CD4-positive, CD25-positive, alpha-beta regulatory T cell (primary cell): ENCODE data around the gene EOLA1. TPM values are rescaled to one million over a fixed set of nuclear protein-coding genes. Genes with fewer than 3 reads are reported as not detected.
A peak's percentile ranks its signal among the peaks of the same experiment; 100 is the strongest.
"Not testable (repeated sequence)": the region's sequence is repeated elsewhere in the genome, so short reads cannot be mapped to it uniquely, and the experiment has no call there.

Source experiments
- ATAC-seq, 2 donors: fragments of 150-1000 bp; cut with Tn5 transposase; one replicate each; pipeline ENCODE4 v1.10.0; 2021; ENCODE audit warnings: low read depth in 2 of 2, moderate number of reproducible peaks in 2 of 2, moderate library complexity in 1 of 2
- DNase-seq, 3 donors: peaks; one replicate each; pipeline versions ENCODE4 v3.0.0 to v3.0.0-alpha.2; 2012 to 2022; ENCODE audit warnings: mixed read lengths in 1 of 3
- H3K27ac ChIP-seq: one replicate; pipeline ENCODE4 v1.7.0; 2013; ENCODE audit warnings: mild to moderate bottlenecking, low read length; ENCODE audit not compliant: insufficient read depth, poor library complexity, severe bottlenecking
- H3K27me3 ChIP-seq: one replicate; pipeline ENCODE4 v1.7.0; 2013; ENCODE audit warnings: low read length; ENCODE audit not compliant: control insufficient read depth, insufficient read depth
- H3K36me3 ChIP-seq: one replicate; pipeline ENCODE4 v1.7.0; 2013; ENCODE audit warnings: mild to moderate bottlenecking, low read length, moderate library complexity; ENCODE audit not compliant: control insufficient read depth, insufficient read depth
- H3K4me1 ChIP-seq: 2 replicates; pipeline ENCODE4 v1.7.0; 2013; ENCODE audit warnings: mild to moderate bottlenecking, low read length; ENCODE audit not compliant: insufficient read depth, control insufficient read depth, poor library complexity, severe bottlenecking
- H3K4me3 ChIP-seq: one replicate; pipeline ENCODE4 v1.7.0; 2013; ENCODE audit warnings: low read depth, mild to moderate bottlenecking, low read length, moderate library complexity
- H3K9me3 ChIP-seq, 2 experiments: 1 replicate in 1 of 2; 2 replicates in 1 of 2; pipeline ENCODE4 v1.7.0; 2013; ENCODE audit warnings: low read length in 2 of 2, mild to moderate bottlenecking in 1 of 2, moderate library complexity in 1 of 2; ENCODE audit not compliant: control insufficient read depth in 2 of 2
- H3K27ac Mint-ChIP-seq, 3 donors: one replicate each; pipeline ENCODE4 v1.8.0; 2020 to 2022; ENCODE audit warnings: mild to moderate bottlenecking in 3 of 3, mixed read lengths in 3 of 3, moderate library complexity in 2 of 3
- H3K27me3 Mint-ChIP-seq: one replicate; pipeline ENCODE4 v1.8.0; 2022; ENCODE audit warnings: mild to moderate bottlenecking, mixed read lengths
- H3K36me3 Mint-ChIP-seq: one replicate; pipeline ENCODE4 v1.8.0; 2020; ENCODE audit warnings: mixed read lengths
- H3K4me1 Mint-ChIP-seq, 4 donors: one replicate each; pipeline ENCODE4 v1.8.0; 2020 to 2022; ENCODE audit warnings: mixed read lengths in 4 of 4, mild to moderate bottlenecking in 1 of 4
- H3K4me3 Mint-ChIP-seq, 4 donors: one replicate each; pipeline ENCODE4 v1.8.0; 2020 to 2022; ENCODE audit warnings: mild to moderate bottlenecking in 4 of 4, mixed read lengths in 4 of 4, moderate library complexity in 3 of 4
- H3K9me3 Mint-ChIP-seq, 7 donors: one replicate each; pipeline ENCODE4 v1.8.0; 2020 to 2022; ENCODE audit warnings: mixed read lengths in 7 of 7, mild to moderate bottlenecking in 3 of 7, moderate library complexity in 2 of 7
- polyA plus RNA-seq, 4 donors: library from polyadenylated mRNA; unstranded; fragments of 300-500 nt; fragmentation: Illumina TruSeq; gene quantifications; one replicate each; pipeline ENCODE4 v1.2.3, GENCODE V29; 2021
- total RNA-seq: library from RNA; stranded (reverse); gene quantifications from one replicate; pipeline ENCODE4 v1.2.3, GENCODE V29; 2022

The EOLA1 gene
- total and polyA plus RNA-seq, 5 donors from 2014 or later, result 25.6 to 81.3 (median 35.7) TPM

- no peaks in the 10 kb centered on the region for H3K9me3 ChIP-seq
- Mint-ChIP-seq H3K27me3 (no peaks in the 10 kb centered on the region), H3K27ac (no peak overlapping the region), H3K36me3 (no peaks in the 10 kb centered on the region), H3K9me3 (no peaks in the 10 kb centered on the region), H3K4me1 (peaks cover 14 to 41% (median 25%) of the 10 kb centered on the region in 4 donors), H3K4me3 (peak overlapping the region in 1 of 4 donors; percentile 57)
- no peak for ATAC-seq
- no peaks in the 10 kb centered on the region for H3K27me3 ChIP-seq
- H3K4me1 ChIP-seq, result peaks cover 17% of the 10 kb centered on the region
- DNase-seq, result no peak
- no peak overlapping the region for H3K27ac ChIP-seq
- no peaks in the 10 kb centered on the region for H3K36me3 ChIP-seq
- no peak overlapping the region for H3K4me3 ChIP-seq
Observed at GRCh38 chrX:149516604-149517003, 24.2 kb upstream of the EOLA1 start.

GRCh38 chrX:149517308-149517707 is 23.5 kb upstream of the EOLA1 start:
- Histone ChIP-seq H3K27me3 (no peaks in the 10 kb centered on the region), H3K4me1 (peaks cover 22% of the 10 kb centered on the region), H3K4me3 (no peak overlapping the region), H3K27ac (no peak overlapping the region), H3K36me3 (no peaks in the 10 kb centered on the region), H3K9me3 (no peaks in the 10 kb centered on the region)
- Mint-ChIP-seq H3K9me3 (no peaks in the 10 kb centered on the region), H3K36me3 (no peaks in the 10 kb centered on the region), H3K27ac (no peak overlapping the region), H3K27me3 (no peaks in the 10 kb centered on the region), H3K4me1 (peaks cover 16 to 43% (median 26%) of the 10 kb centered on the region in 4 donors), H3K4me3 (peak overlapping the region in 1 of 4 donors; percentile 51)
- DNase-seq (no peak), ATAC-seq (no peak)

GRCh38 chrX:149518236-149518635 is 22.6 kb upstream of the EOLA1 start:
- Histone ChIP-seq H3K36me3 (no peaks in the 10 kb centered on the region), H3K4me1 (peaks cover 26% of the 10 kb centered on the region), H3K27me3 (no peaks in the 10 kb centered on the region), H3K4me3 (no peak overlapping the region), H3K9me3 (no peaks in the 10 kb centered on the region), H3K27ac (no peak overlapping the region)
- DNase-seq (no peak), ATAC-seq (no peak)
- Mint-ChIP-seq H3K9me3 (no peaks in the 10 kb centered on the region), H3K4me1 (peaks cover 16 to 46% (median 27%) of the 10 kb centered on the region in 4 donors), H3K27me3 (no peaks in the 10 kb centered on the region), H3K27ac (no peak overlapping the region), H3K36me3 (no peaks in the 10 kb centered on the region), H3K4me3 (peak overlapping the region in 1 of 4 donors; percentile 36)

DNA sequence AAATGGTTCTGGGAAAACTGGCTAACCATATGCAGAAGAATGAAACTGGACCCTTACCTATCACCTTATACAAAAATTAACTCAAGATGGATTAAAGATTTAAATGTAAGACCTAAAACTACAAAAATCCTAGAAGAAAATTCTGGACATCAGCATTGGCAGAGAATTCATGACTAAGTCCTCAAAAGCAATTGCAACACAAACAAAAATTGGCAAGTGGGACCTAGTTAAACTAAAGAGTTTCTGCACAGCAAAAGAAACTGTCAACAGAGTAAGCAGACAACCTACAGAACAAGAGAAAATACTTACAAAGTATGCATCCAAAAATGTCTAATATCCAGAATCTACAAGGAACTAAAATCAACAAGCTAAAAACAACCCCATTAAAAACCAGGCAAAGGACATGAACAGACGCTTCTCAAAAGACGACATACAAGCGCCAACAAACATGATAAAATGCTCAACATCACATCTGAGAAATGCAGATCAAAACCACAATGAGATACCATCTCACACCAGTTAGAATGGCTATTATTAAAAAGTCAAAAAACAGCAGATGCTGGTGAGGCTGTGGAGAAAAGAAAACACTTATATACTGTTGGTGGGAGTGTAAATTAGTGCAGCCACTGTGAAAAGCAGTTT is 20.1 kb upstream of the EOLA1 start:
- not testable (repeated sequence) for H3K27me3 Mint-ChIP-seq, H3K36me3 ChIP-seq, H3K9me3 Mint-ChIP-seq, H3K36me3 Mint-ChIP-seq, H3K9me3 ChIP-seq, ATAC-seq, H3K27me3 ChIP-seq
- Histone ChIP-seq H3K4me3 (peak overlapping the region; percentile 84), H3K4me1 (peaks cover 34% of the 10 kb centered on the region), H3K27ac (peak overlapping the region; percentile 73)
- Mint-ChIP-seq H3K4me1 (peaks cover 14 to 59% (median 28%) of the 10 kb centered on the region in 4 donors), H3K27ac (peak overlapping the region; percentile 39 to 93 (median 63)), H3K4me3 (peak overlapping the region; percentile 66 to 91 (median 84))
- DNase-seq, result peak in 2 of 3 donors; percentile 37 to 39

DNA sequence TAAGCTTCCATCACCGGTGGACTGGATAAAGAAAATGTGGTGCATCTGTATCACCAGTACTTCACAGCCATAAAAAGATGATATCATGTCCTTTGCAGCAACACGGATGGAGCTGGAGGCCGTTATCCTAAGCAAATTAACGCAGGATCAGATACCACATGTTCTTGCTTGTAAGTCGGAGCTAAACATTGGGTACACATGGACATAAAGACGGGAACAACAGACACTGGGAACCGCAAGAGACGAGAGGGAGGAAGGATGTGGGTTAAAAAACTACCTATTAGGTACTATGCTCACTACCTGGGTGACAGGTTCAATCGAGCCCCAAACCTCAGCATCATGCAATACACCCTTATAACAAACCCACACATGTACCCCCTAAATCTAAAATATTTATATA is 19.4 kb upstream of the EOLA1 start:
- no peak for ATAC-seq
- H3K4me3 Mint-ChIP-seq, result peak overlapping the region; percentile 66 to 91 (median 84)
- no peaks in the 10 kb centered on the region for H3K9me3 ChIP-seq
- H3K27ac Mint-ChIP-seq, result peak overlapping the region; percentile 63 to 93 (median 87)
- peak; percentile 29 to 57 (median 43) for DNase-seq
- H3K4me1 Mint-ChIP-seq, result peaks cover 10 to 65% (median 26%) of the 10 kb centered on the region in 4 donors
- peak overlapping the region; percentile 84 for H3K4me3 ChIP-seq
- no peaks in the 10 kb centered on the region for H3K27me3 ChIP-seq
- no peaks in the 10 kb centered on the region for H3K9me3 Mint-ChIP-seq
- peaks cover 39% of the 10 kb centered on the region for H3K4me1 ChIP-seq
- H3K27me3 Mint-ChIP-seq, result no peaks in the 10 kb centered on the region
- no peaks in the 10 kb centered on the region for H3K36me3 Mint-ChIP-seq
- H3K36me3 ChIP-seq, result no peaks in the 10 kb centered on the region
- H3K27ac ChIP-seq, result peak overlapping the region; percentile 73

- Histone ChIP-seq H3K9me3 (no peaks in the 10 kb centered on the region), H3K4me3 (peak overlapping the region; percentile 84), H3K27ac (peak overlapping the region; percentile 5), H3K4me1 (peaks cover 42% of the 10 kb centered on the region), H3K36me3 (no peaks in the 10 kb centered on the region), H3K27me3 (no peaks in the 10 kb centered on the region)
- Mint-ChIP-seq H3K27ac (peak overlapping the region; percentile 29 to 63 (median 56)), H3K4me3 (peak overlapping the region in 2 of 4 donors; percentile 17 to 33), H3K36me3 (no peaks in the 10 kb centered on the region), H3K9me3 (no peaks in the 10 kb centered on the region), H3K4me1 (peaks cover 12 to 65% (median 28%) of the 10 kb centered on the region in 4 donors), H3K27me3 (no peaks in the 10 kb centered on the region)
- DNase-seq (no peak), ATAC-seq (no peak)
Observed at GRCh38 chrX:149522916-149523315, 17.9 kb upstream of the EOLA1 start.

- Histone ChIP-seq H3K27ac (peak overlapping the region; percentile 86), H3K4me1 (peaks cover 41% of the 10 kb centered on the region)
- H3K9me3 ChIP-seq, H3K36me3 ChIP-seq, H3K4me3 ChIP-seq, H3K36me3 Mint-ChIP-seq, H3K27me3 ChIP-seq, H3K27me3 Mint-ChIP-seq, H3K9me3 Mint-ChIP-seq: not testable (repeated sequence)
- ATAC-seq (peak; percentile 83 to 87), DNase-seq (peak; percentile 69 to 81 (median 76))
- peak overlapping the region in 3 of 4 donors; percentile 65 to 73 (median 72) for H3K4me3 Mint-ChIP-seq
- peak overlapping the region; percentile 52 to 92 (median 89) for H3K27ac Mint-ChIP-seq
- H3K4me1 Mint-ChIP-seq, result peaks cover 12 to 51% (median 19%) of the 10 kb centered on the region in 4 donors
Observed at GRCh38 chrX:149525389-149525788, 15.4 kb upstream of the EOLA1 start.

DNA sequence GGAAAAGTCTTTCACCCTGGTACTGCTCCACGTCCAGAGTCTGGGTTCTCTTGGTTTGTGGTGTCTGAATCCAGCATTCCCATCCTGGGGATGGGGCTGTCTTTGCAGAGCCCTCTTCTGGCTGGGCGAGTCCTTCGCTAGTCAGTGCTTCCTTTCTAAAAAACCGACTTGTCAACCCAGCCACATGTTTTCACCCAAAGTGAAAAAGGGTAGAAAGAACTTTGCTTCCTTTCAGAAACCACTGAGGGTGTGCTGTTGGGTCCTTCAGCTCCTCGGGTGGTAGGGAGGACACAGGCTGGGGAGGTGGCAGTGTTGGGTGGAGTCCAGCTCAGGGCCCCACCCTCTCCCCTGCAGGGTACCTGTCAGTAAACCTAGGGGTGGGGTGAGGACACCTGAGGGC is 14.9 kb upstream of the EOLA1 start:
- Histone ChIP-seq H3K4me1 (peaks cover 35% of the 10 kb centered on the region), H3K27ac (peak overlapping the region; percentile 86), H3K4me3 (peak overlapping the region; percentile 41)
- H3K27me3 ChIP-seq, H3K9me3 ChIP-seq, H3K36me3 Mint-ChIP-seq, H3K9me3 Mint-ChIP-seq, H3K36me3 ChIP-seq, H3K27me3 Mint-ChIP-seq: not testable (repeated sequence)
- Mint-ChIP-seq H3K4me3 (peak overlapping the region; percentile 43 to 74 (median 62)), H3K27ac (peak overlapping the region; percentile 89 to 93 (median 92)), H3K4me1 (peaks cover 8 to 46% (median 16%) of the 10 kb centered on the region in 4 donors)
- peak; percentile 55 to 59 for ATAC-seq
- peak; percentile 6 to 76 (median 60) for DNase-seq
